Measurements from ENCODE around the gene CCSER1.

The CCSER1 gene

DNA sequence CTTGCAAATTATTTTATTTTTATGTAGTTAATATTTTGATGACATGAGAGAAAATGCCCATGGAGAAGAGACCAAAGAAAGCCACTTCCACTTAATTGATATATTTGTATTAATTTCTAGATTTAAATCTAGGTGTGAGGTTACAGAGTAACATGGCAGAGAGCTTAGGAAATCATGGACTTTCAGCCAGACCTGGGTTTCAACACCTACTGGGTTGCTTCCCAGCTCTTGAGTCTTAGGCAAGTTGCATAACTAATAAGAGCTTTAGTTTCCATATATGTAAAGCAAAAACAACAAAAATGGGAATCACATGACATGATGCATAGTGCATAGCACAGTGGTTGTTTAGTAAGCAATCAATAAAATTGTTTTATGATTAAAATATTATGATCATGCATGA is 413.3 kb downstream of the CCSER1 start:
- TF ChIP-seq, protein P1, sequence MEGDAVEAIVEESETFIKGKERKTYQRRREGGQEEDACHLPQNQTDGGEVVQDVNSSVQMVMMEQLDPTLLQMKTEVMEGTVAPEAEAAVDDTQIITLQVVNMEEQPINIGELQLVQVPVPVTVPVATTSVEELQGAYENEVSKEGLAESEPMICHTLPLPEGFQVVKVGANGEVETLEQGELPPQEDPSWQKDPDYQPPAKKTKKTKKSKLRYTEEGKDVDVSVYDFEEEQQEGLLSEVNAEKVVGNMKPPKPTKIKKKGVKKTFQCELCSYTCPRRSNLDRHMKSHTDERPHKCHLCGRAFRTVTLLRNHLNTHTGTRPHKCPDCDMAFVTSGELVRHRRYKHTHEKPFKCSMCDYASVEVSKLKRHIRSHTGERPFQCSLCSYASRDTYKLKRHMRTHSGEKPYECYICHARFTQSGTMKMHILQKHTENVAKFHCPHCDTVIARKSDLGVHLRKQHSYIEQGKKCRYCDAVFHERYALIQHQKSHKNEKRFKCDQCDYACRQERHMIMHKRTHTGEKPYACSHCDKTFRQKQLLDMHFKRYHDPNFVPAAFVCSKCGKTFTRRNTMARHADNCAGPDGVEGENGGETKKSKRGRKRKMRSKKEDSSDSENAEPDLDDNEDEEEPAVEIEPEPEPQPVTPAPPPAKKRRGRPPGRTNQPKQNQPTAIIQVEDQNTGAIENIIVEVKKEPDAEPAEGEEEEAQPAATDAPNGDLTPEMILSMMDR (IDR thresholded peaks at IDR 0.05; ENCODE audit: control extremely low read depth, extremely low read depth, low read depth, missing control alignments) = no peak
- ChIA-PET CTCF (no interaction called here), POLR2A (no interaction called here)
- no peak for DNase-seq (ENCODE audit: extremely low spot score)

DNA sequence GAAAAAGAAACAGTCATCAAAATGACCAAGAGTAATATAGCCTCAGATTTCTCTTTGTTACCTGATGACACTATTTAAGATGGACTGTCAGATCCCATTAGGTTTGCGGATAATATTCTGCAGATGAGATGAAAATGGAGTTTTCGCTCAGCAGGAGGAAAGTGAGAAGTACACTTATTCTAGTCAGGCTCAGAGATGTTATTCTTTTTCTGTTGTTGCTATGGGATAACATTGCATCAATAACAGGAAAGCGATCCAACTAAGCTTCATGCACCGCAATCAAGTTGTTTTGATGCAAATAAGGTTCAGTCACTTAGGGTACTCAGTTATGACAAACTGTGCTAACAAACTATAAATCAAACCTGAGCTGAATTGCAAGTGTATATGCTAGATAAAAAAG is 415.0 kb downstream of the CCSER1 start:
- CTCF ChIA-PET = interaction anchor here (1.1 kb wide), 1 partner anchor 10 kb away, joined by 5 read pairs; no protein-coding TSS in a partner anchor
- TF ChIP-seq, protein P1 (IDR thresholded peaks at IDR 0.05; ENCODE audit: control extremely low read depth, extremely low read depth, low read depth, missing control alignments) = no peak
- DNase-seq (ENCODE audit: extremely low spot score) = no peak
- POLR2A ChIA-PET = no interaction called here

DNA sequence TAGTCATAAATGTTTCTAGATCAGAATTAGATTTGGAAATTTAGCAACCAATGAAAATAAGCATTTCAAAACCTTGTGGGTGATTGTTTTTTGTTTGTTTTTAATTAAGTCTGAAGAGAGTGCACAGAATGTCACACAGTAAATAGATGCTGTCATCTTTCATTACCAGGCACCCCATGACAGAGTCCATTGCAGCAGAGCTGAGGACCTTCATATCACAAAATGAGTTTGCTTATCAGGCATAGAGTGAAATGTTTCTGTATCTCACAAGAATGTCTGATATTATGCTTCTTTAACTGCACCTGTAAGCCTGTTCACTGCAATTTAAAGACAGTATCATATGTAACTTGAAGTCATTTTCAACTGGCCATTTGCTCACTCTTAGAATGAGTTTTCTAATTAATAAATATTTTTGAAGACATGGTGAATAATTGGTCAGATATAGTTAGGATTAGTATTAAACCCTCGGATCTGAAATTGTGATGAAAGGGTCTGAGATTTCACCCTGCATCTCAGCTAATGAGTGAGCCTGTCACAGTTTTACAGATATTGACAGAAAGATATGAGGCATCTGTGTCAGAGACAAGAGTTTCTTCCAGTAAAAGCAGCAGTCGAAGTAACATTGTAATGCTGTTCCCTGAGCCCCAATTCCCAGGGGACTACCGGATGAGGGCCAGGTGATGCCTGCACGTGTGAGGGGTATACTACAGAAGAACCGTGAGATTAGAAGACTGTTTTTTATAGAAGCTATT is 416.4 kb downstream of the CCSER1 start:
- TF ChIP-seq, protein P1 (IDR thresholded peaks at IDR 0.05; ENCODE audit: control extremely low read depth, extremely low read depth, low read depth, missing control alignments) = no peak
- CTCF ChIA-PET = interaction anchor here (0.8 to 1.9 kb wide), 4 partner anchors 9 to 19 kb away, joined by 3 to 6 read pairs (median 4); no protein-coding TSS in a partner anchor
- DNase-seq (ENCODE audit: extremely low spot score) = no peak
- POLR2A ChIA-PET = no interaction called here

DNA sequence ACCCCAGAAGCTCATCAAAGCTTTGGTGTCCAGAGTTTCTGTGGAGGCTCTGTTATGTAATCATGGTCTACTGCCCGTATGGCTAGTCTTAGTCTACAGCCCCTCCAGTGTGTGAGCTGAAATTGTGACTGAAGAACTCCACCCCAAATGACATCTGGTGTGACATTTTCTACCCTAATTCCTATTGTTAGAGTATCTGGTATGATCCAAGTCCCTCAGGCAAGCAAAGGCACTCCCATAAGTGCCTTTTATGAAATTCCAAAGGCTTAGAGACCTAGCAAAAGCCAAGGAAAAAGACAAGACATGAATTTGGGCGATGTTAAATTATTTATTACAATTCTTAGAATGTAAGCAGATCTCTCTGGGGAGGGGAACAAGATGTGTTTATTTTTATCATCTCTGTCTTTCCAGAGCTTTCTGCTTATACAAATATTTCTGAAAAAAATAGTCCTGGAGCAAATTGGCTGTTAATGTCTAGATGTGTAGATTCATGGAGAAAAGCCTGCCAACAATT is 417.4 kb downstream of the CCSER1 start:
- TF ChIP-seq, protein P1 (IDR thresholded peaks at IDR 0.05; ENCODE audit: control extremely low read depth, extremely low read depth, low read depth, missing control alignments) = no peak
- no peak for DNase-seq (ENCODE audit: extremely low spot score)
- ChIA-PET CTCF (interaction anchor here (1.1 to 1.9 kb wide), 2 partner anchors 8 to 18 kb away, joined by 3 to 6 read pairs; no protein-coding TSS in a partner anchor), POLR2A (no interaction called here)

DNA sequence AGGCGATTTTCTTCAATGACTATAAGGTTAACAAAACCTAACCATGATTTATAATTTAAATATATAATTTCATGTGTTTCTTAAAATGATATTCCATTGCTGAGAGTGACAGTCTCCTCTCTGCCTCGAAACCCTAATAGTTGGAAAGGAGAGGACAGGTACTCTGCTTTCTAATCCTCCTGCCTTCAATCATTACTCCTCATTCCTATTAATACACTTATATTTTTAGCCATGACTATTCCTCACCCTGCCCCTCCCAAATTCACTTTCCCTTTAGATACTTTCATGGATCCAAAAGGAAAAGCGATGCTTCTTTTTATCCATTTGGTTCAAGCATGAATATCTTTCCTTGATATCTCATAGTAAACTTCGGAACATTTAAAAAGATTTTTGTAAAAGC is 418.2 kb downstream of the CCSER1 start:
- DNase-seq (ENCODE audit: extremely low spot score) = no peak
- ChIA-PET POLR2A (no interaction called here), CTCF (no interaction called here)
- TF ChIP-seq, protein P1 (IDR thresholded peaks at IDR 0.05; ENCODE audit: control extremely low read depth, extremely low read depth, low read depth, missing control alignments) = no peak

DNA sequence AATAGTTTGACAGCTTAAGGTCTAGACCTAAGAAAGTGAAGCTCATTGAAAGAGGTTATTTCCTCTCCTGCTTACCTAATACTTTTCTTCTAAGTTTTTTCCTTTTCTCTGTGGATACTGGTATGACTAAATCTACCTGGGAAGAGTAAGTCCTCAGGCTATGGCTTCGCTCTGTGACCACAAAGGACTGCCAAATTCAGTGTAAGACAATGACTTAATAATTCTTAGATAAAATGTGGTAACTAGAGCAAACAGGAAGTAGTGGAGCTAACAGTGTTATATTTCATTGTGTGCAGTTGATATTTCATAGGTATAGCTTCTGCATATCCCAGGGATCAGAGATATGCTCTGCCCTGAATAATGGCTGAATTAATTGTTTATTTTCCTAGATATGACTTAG is 418.9 kb downstream of the CCSER1 start:
- CTCF ChIA-PET = no interaction called here
- no peak for DNase-seq (ENCODE audit: extremely low spot score)
- POLR2A ChIA-PET = no interaction called here
- TF ChIP-seq, protein P1 (IDR thresholded peaks at IDR 0.05; ENCODE audit: control extremely low read depth, extremely low read depth, low read depth, missing control alignments) = no peak
